Keratinocyte (primary cell): ENCODE measurements around the gene PTPRF. TPM values are rescaled to one million over a fixed set of nuclear protein-coding genes. Genes with fewer than 3 reads are reported as not detected.

Source experiments
- DNase-seq: peaks from one replicate; pipeline ENCODE4 v3.0.0-alpha.2; 2011; ENCODE audit warnings: low read depth, missing footprints, low spot score
- FAIRE-seq: peaks from 2 replicates; lab custom pipeline; 2011; peaks lifted over from hg19 to GRCh38; lab: Jason Lieb, UNC
- H2AFZ ChIP-seq: 2 replicates; pipeline ENCODE4 v1.6.0; 2012; ENCODE audit warnings: low read length, control low read depth, inconsistent platforms; ENCODE audit not compliant: control insufficient read depth
- H3K27ac ChIP-seq: 2 replicates; pipeline ENCODE4 v1.5.1; 2011; ENCODE audit warnings: low read length; ENCODE audit not compliant: control insufficient read depth, insufficient read depth
- H3K27me3 ChIP-seq: 3 replicates; pipeline ENCODE4 v1.6.0; 2011; ENCODE audit warnings: low read length; ENCODE audit not compliant: control insufficient read depth, insufficient read depth; ENCODE audit errors: extremely low read depth
- H3K36me3 ChIP-seq, 2 experiments: 2 replicates in 1 of 2; 3 replicates in 1 of 2; pipeline ENCODE4 v1.5.1; 2011; ENCODE audit warnings: low read length in 2 of 2, mild to moderate bottlenecking in 1 of 2; ENCODE audit not compliant: control insufficient read depth in 2 of 2, insufficient read depth in 2 of 2; ENCODE audit errors: extremely low read depth in 1 of 2
- H3K4me1 ChIP-seq: 3 replicates; pipeline ENCODE4 v1.5.1; 2011; ENCODE audit warnings: low read length; ENCODE audit not compliant: control insufficient read depth, insufficient read depth; ENCODE audit errors: extremely low read depth
- H3K4me2 ChIP-seq: 3 replicates; pipeline ENCODE4 v1.6.0; 2011; ENCODE audit warnings: low read depth, low read length; ENCODE audit not compliant: control insufficient read depth, insufficient read depth; ENCODE audit errors: extremely low read depth
- H3K4me3 ChIP-seq, 3 experiments: fragments of 200-600 bp in 1 of 3; sonication (generic) in 1 of 3; 2 replicates in 2 of 3; 3 replicates in 1 of 3; pipeline ENCODE4 v1.5.1; 2011 to 2016; ENCODE audit warnings: low read length in 3 of 3, mild to moderate bottlenecking in 3 of 3, control low read depth in 2 of 3, inconsistent platforms in 1 of 3, low read depth in 1 of 3, mixed read lengths in 1 of 3, mixed run types in 1 of 3, moderate library complexity in 1 of 3; ENCODE audit not compliant: control insufficient read depth in 2 of 3, insufficient read depth in 2 of 3; ENCODE audit errors: extremely low read depth in 1 of 3
- H3K79me2 ChIP-seq: 2 replicates; pipeline ENCODE4 v1.6.0; 2012; ENCODE audit warnings: low read length; ENCODE audit not compliant: control insufficient read depth, insufficient read depth
- H3K9ac ChIP-seq: 3 replicates; pipeline ENCODE4 v1.6.0; 2011; ENCODE audit warnings: low read length; ENCODE audit not compliant: control insufficient read depth, insufficient read depth; ENCODE audit errors: extremely low read depth
- H3K9me1 ChIP-seq: 3 replicates; pipeline ENCODE4 v1.6.0; 2011; ENCODE audit warnings: low read length; ENCODE audit not compliant: control insufficient read depth, insufficient read depth; ENCODE audit errors: extremely low read depth
- H3K9me3 ChIP-seq: 2 replicates; pipeline ENCODE4 v1.5.1; 2012; ENCODE audit warnings: low read depth, low read length; ENCODE audit not compliant: control insufficient read depth
- H4K20me1 ChIP-seq: 3 replicates; pipeline ENCODE4 v1.6.0; 2011; ENCODE audit warnings: low read length; ENCODE audit not compliant: control insufficient read depth, insufficient read depth; ENCODE audit errors: extremely low read depth
- CTCF ChIP-seq, 3 experiments: IDR thresholded peaks in 1 of 3; conservative IDR thresholded peaks in 1 of 3; optimal IDR thresholded peaks in 1 of 3; 2 replicates in 2 of 3; 3 replicates in 1 of 3; pipeline versions ENCODE3 to v1.5.1; 2011; ENCODE audit warnings: low read length in 3 of 3, mild to moderate bottlenecking in 3 of 3, moderate library complexity in 2 of 3, control low read depth in 1 of 3, inconsistent platforms in 1 of 3; ENCODE audit not compliant: insufficient read depth in 2 of 3; ENCODE audit errors: extremely low read depth in 1 of 3
- EZH2 ChIP-seq: IDR thresholded peaks from one replicate; pipeline ENCODE4 v1.6.1; 2012; ENCODE audit warnings: inconsistent platforms, mild to moderate bottlenecking, low read length, moderate library complexity
- dilution Hi-C: fragments of 300-500 bp; cut with MboI; formaldehyde crosslinking; loops from one replicate; pipeline ENCODE4 v1.7.0; 2020; ENCODE audit warnings: low sequenced_read_pairs; ENCODE audit not compliant: extremely low pct_ligation_motif_present
- polyA plus RNA-seq, 5 experiments: library from polyadenylated mRNA; depleted of rRNA in 3 of 5; stranded (reverse) in 3 of 5; stranded (forward) in 1 of 5; unstranded in 1 of 5; fragments of >200 nt; gene quantifications; 1 replicate in 1 of 5; 2 replicates in 3 of 5; 3 replicates in 1 of 5; pipeline versions ENCODE4 v1.2.1 to v1.2.3, GENCODE V29; 2011 to 2012; ENCODE audit warnings: missing spikeins in 2 of 5, low read depth in 1 of 5, low replicate concordance in 1 of 5

Gene PTPRF
- polyA plus RNA-seq, 1 donor (not counting 4 experiments of a cell fraction or from before 2014, with no cell fraction given) = 161 TPM

GRCh38 chr1:43510621-43511020, 20.1 kb upstream of the PTPRF start:
- dilution Hi-C loops = no loop called here
- DNase-seq = no peak
- no peak overlapping the region for H3K9ac ChIP-seq
- H3K4me1 ChIP-seq = peaks cover 18% of the 10 kb centered on the region
- no peaks in the 10 kb centered on the region for H3K27me3 ChIP-seq
- no peak overlapping the region for H2AFZ ChIP-seq
- H3K9me3 ChIP-seq = peaks cover 2% of the 10 kb centered on the region
- no peaks in the 10 kb centered on the region for H3K36me3 ChIP-seq
- no peaks in the 10 kb centered on the region for H3K79me2 ChIP-seq
- H3K27ac ChIP-seq = no peak overlapping the region
- H4K20me1 ChIP-seq = no peaks in the 10 kb centered on the region
- H3K9me1 ChIP-seq = no peaks in the 10 kb centered on the region
- no peak overlapping the region for H3K4me3 ChIP-seq
- FAIRE-seq = no peak
- no peak overlapping the region for H3K4me2 ChIP-seq
- TF ChIP-seq EZH2 (no peak), CTCF (optimal IDR thresholded peaks at IDR 0.05 in 1 of 3, IDR thresholded peaks at IDR 0.05 in 1 of 3, conservative IDR thresholded peaks at IDR 0.05 in 1 of 3; ENCODE audit: extremely low read depth in 1 of 3, insufficient read depth in 2 of 3, low read length in 3 of 3) (no peak)

GRCh38 chr1:43511394-43511793, 19.3 kb upstream of the PTPRF start:
- H3K4me3 ChIP-seq = no peak overlapping the region
- dilution Hi-C loops = no loop called here

More at GRCh38 chr1:43511394-43511793, 19.3 kb upstream of the PTPRF start:
- no peak overlapping the region for H3K9ac ChIP-seq
- H3K36me3 ChIP-seq = no peaks in the 10 kb centered on the region
- no peak for DNase-seq
- no peaks in the 10 kb centered on the region for H3K79me2 ChIP-seq
- no peaks in the 10 kb centered on the region for H3K27me3 ChIP-seq
- H2AFZ ChIP-seq = no peak overlapping the region
- no peak overlapping the region for H3K4me2 ChIP-seq
- H3K4me1 ChIP-seq = peaks cover 13% of the 10 kb centered on the region
- H3K9me3 ChIP-seq = peaks cover 2% of the 10 kb centered on the region
- no peak overlapping the region for H3K27ac ChIP-seq
- FAIRE-seq = no peak
- TF ChIP-seq EZH2 (no peak), CTCF (optimal IDR thresholded peaks at IDR 0.05 in 1 of 3, IDR thresholded peaks at IDR 0.05 in 1 of 3, conservative IDR thresholded peaks at IDR 0.05 in 1 of 3; ENCODE audit: extremely low read depth in 1 of 3, insufficient read depth in 2 of 3, low read length in 3 of 3) (no peak)
- H3K9me1 ChIP-seq = no peaks in the 10 kb centered on the region
- no peaks in the 10 kb centered on the region for H4K20me1 ChIP-seq
